HuH-7 (cell line): ENCODE data around the gene FAM221B.
A peak's percentile ranks its signal among the peaks of the same experiment; 100 is the strongest.

Experiments
- DNase-seq: peaks from one replicate; pipeline ENCODE4 v3.0.0; 2011; ENCODE audit warnings: low spot score

FAM221B gene

DNA sequence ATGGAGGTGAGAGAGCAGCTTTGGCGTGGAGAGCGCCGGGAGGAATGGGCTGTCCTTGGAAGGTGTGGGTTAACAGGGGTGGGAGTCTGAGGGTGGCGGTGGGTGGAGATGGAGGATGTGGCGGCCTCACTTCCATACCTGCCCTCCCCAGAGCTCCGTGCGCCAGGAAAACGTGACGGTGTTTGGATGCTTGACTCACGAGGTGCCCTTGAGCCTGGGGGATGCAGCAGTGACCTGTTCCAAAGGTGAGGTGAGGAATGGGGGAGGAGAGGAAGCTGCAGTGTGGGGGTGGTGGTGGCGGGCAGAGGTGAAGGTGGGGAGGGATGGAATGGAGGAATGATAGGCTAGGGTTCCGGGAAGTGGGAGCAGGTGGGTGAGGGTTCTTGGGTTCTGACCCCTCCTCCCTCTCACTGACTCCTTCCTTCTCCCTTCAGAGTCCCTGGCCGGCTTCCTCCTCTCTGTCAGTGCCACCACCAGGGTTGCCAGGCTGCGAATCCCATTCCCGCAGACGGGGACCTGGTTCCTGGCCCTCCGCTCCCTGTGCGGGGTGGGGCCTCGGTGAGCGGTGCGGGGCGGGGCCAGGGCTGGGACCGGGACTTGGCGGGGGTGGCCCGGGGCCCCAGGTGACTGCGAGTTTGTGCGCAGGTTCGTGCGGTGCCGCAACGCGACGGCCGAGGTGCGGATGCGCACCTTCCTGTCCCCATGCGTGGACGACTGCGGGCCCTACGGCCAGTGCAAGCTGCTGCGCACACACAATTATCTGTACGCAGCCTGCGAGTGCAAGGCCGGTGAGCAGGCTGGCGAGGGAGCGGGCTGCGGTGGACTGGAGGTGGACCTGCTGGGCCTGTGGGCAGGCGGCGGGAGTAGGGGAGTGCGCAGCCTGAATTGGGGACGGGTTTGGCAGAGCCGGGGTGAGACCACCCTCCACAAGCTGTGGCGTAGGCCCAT lies 17.6 kb upstream of the FAM221B start:
- no peak for DNase-seq

DNA sequence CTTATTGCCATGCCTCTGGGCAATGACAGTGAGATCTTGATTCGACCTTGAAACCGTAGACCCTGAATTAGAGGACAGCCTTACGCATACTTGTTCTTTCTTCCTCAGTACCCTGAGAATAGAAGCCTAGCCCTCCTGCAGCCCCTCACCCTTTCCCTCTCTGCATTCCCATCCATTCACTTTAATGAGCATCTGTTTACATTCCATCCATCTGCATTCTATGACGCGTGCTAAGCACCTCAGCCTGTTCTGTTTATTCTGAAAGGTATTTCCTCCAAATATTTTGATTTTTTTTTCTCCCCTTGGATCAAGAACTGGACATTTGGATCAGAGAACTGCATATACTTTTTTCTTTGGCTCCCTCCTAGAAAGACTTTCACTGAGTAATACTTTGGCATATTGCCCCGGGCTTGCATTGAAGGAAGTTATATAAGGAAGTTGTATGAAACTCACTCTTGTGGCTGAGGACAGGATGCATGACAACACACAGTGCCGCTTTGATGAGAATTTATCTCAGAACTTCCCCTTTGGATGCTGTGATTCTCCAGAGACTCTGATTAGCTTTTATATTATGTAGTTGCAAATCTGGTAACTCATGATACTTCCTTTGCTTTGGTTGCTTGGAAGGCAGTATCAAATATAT lies 16.2 kb upstream of the FAM221B start:
- DNase-seq = no peak

DNA sequence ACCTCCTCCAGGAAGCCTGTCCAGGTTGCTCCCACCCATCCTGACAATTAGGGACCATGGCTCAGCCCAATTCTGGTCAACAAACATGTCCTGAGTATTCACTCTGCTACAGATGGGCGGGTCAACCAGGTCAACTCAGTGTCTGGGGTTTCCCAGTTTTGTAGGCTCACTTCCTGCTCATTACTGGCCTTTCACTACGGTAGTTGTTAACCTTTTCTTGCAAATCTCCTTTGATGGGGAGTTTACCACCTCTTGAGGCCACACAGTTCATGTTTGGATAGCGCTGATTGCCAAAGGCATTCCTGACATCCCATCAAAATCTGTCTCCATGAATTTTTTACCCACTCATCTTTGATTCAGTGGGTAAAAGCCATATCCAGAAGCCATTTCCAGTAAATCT lies 14.3 kb upstream of the FAM221B start:
- peak; percentile 34 for DNase-seq

DNA sequence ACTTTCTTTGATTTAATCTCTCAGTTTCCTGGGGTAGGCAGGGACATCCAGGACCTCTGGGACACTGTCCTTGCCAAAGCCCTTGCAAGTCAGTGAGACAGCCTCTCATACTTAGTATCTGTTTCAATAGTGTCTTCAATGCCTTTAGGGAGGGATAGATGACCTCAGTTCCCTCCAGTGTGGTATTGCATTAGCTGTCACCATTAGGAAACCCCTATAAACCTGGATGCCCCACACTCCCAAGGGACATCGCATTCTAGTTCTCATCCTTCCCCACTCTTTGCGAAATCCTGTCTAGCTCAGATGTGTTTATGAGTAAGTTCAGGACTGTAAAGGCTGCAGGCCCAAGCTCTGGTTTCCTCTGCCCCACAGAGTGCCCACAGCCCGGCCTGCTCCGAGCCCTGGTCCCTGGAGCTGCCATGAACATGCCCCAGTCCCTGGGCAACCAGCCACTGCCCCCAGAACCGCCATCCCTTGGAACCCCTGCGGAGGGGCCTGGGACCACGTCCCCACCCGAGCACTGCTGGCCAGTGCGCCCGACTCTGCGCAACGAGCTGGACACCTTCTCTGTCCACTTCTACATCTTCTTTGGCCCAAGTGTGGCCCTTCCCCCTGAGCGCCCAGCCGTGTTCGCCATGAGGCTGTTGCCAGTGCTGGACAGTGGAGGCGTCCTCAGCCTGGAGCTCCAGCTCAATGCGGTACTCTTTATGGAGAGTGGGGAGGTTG lies 13.7 kb upstream of the FAM221B start:
- DNase-seq = no peak

DNA sequence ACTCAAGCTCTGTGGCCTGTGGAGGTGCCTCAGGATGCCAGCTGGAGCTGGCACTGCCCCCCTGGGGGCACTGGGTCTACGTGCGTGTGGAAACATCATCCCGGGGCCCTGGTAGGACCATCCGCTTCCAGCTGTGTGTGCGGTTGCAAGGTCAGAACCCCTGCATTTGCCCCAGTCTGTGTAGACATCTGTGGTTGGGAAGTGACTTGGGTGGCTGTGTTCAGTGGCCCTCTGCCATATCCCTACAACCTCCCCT lies 13.0 kb upstream of the FAM221B start:
- no peak for DNase-seq

DNA sequence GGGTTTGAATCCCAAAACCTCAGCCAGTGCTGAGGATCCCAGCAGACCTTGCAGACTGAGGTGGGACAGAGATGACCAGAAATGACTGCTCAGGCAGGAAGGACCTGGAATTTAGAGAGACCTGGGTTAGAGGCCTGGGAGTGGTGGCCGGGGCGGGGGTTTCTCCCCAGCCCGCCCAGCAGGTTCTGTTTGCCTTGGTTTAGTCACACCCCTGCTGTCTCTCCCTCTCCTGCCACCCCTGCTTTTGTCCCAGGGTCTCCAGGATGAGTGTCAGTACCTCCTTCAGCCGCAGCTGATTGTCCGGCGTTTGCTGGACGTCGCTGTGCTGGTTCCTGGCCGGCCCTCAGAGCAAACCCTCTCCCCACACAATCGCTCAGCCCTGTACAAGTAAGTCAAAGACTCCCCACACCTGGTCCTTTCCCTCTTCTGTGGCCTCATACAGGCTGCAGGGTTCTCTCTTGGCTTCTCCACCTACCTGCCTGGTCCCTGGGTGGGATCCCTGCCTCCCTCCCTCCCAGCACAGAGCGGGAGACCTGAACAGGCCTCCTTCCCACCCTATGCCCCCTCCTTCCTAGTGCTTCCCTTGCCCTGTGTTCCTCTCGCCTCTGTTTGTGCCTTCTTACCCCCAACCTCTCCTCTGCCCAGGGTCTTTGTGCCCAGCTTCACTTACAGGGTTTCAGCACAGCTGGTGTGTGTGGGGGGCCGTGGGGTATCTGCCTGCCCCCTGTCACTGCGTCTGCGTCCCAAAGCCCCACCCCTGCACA lies 12.5 kb upstream of the FAM221B start:
- no peak for DNase-seq

DNA sequence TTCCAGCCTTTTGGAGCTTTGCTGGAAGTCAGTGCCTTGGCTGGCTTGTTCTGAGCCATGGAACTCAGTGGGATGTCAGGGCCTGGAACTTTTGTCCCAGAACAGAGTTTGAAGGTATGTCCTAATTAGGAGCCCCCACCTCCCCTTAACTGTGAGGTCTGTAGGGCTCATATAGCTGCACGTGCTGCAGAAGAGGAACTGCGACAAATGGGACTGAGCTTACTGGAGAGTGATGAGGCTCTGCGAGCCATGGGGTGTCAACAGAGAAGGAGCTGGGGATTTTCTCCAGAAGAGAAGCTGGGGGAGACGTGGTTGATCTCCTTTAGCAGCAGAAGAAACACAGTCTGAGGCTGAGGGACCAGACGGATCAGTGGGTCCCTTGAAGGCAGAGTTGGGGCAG lies 11.4 kb upstream of the FAM221B start:
- DNase-seq = no peak

DNA sequence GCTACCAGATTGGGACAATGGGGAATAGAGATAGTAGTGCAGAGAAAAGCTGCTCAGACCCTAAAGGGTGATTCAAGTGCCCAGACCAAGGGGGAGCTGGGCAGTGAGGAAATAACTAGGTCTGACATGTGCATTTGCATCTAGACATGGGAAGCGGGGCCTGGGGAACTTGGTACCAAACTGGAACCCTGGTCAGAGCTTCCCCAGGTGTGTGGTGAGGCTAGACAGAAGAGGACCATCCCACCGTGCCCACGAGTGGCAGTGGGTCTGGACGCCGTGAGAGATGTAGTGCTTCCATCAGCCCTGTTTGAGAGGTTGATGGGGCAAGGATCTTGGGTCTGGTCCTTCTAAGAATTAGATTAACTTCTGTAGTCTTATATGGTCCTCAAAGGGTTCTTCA lies 8.1 kb upstream of the FAM221B start:
- DNase-seq = no peak

DNA sequence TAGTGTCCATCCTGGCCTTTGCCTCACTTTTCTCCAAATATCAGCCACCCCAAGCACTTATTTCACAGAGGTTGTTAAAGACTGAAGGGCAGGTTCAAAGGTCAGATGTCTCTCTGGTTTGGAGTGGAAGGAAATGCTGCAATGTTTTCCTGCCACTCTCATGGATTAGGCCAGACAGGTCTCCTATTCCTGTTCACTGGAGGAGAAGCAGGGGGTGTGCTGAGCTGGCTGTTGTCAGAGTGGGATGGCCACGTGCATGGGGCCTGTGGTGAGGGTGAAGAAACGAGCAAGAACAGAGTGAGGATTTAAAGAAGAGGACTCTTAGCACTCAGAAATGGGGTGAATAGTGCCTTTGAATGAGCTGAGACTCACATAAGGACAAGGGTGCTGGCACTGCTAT lies 7.2 kb upstream of the FAM221B start:
- peak; percentile 43 for DNase-seq

DNA sequence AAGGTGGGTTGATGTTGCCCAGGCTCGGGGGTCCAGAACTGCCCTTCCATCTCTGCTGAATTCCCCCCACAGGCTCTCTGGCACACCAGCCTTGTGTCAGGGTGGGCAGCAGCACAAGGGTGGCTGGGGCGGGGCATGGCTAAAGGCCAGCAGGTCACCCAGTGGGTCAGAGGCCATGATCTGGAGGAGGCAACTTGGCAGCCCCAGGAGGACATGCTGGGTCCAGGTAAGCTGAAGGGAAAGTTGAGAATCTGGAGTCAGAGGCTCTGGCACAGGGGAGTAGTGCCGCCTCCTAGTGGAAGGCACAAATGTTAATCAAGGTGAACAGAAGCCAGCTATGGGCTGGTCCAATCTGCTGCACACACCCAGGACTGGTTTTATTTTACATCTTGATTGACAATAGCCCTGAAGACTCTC lies 6.7 kb upstream of the FAM221B start:
- peak; percentile 70 for DNase-seq

DNA sequence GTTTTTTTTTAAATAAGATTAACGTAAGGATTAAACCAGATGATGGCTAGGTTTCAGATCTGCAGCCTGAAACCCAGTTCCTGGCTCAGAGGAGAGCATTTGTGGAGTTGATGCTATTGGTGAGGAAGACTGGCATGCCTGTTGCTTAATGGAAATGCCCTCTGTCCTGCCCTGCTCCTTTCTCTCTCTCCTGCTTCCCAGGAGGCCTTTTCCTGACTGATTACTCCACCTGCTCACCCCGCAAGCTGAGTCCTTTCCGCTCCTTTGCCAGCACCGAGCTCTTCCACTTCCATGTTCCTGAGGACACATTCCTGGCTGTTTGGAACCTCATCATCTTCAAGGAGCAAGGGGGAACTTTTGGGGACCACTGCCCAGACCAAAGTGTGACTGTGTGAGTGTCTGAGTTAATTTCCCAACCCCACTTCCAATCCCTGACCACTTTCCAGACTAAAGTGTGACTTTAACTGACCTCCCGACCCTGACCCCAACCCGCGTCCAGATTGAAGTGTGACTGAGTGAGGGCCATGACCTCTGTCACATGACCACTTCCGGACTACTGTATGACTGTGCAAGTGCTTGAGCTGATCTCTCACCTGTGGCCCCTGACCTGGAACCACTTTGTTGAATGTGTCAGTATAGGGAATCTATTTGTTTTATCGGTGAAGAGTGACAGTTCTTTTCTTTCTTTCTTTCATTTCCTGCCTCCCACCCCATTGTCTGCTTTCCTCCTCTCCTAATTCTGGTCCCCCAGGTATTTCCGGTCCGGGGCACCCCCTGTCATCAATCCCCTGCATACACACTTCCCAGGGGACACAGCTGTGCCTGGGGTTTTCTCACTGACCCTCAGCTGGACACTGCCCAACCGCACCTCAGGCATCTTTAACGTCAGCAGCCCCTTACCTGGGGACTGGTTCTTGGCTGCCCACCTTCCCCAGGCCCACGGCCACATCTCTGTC lies 6.0 kb upstream of the FAM221B start:
- no peak for DNase-seq

DNA sequence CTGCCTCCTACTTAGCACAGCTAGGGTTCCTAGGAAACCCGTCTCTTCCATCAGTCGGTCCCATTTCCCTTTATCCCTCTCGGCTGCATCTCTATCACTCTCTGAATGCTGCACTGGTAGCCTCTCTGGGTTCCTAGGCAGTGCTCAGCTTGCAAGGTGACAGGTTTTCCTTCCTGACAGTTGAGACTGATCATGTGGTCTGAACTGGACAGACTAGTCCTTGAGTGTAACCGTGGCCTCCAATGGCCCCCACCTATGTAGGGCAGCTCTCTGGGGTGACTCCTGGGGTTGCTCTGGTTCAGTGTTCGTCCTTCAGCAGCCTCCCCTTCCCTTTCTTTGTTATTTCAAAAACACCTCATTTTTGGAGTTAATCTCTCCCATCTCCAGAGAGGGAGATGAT lies 4.3 kb upstream of the FAM221B start:
- DNase-seq = no peak

DNA sequence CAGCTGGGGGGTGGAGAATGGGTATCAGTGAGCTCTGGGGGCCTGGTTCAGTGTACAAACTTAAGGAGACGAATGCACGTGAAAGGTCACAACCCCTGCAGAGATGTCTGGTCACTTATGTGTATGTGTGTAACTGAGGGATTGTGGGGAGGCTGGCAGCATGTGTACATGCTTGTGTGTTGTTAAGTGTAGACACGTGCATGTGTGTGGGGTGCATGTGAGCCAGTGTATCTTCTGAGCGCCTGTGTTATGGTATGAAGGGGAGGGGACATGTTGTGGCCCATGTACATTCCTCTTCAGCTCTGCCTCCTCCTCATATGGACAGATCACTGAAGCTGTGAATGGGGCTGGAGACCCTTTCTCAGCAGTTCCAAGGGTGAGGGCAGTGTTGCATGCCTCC lies 2.5 kb upstream of the FAM221B start:
- no peak for DNase-seq

DNA sequence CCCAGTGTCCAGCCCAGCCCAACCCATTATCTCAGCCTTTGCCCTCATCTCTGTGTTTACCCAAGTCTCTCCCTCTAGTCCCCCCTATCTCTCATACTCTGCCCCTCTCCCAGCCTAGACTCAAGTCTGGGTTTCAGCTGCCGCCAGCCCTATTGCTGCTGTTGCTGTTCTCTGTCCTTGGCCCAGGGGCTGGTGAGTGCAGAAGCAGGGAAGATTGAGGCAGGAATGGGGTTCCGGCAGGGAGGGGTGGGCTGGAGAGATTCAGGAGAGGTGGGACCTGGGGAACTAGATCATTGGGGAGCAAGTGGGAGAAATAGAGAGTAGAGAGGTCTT lies 1.2 kb upstream of the FAM221B start:
- no peak for DNase-seq

DNA sequence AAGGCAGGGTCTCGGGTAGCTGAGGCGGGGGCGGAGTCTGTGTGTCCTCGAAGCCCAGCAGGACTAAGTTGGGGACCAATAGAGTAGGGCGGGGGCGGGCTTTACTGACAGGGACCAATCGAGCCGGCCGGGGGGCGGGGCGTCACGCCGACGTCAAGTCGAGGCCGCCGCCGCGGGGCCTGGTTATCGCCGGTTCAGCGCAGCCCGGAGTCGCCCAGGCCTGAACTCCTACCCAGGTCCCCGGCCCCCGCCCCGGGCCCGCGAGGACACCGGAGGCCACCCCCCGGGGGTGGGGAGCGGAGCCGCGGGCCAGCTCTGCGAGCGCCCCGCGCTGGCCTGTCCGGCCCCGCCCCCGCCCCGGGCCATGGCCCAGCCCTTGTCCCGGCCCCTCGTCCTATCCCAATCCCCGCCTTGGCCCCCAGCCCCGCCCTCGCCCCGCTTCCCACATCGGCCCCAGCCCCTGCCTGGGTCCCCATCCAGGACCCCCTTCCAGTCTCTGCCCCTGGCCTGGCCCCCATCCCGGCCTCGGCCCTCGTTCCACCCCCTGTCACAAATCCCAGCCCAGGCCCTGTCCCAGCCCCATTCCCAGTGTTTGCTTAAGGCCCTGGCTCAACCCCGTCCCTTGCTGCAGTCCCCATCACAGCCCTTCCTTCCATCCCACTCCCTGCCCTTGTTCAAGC lies 692 bp upstream of the FAM221B start, which contains the start of gene TMEM8B:
Gene TMEM8B, plus strand, starts transcription at position 145 of the 680 bp plus-strand sequence. Its CDS starts 220 bp downstream, at position 365.
- peak; percentile 95 for DNase-seq

DNA sequence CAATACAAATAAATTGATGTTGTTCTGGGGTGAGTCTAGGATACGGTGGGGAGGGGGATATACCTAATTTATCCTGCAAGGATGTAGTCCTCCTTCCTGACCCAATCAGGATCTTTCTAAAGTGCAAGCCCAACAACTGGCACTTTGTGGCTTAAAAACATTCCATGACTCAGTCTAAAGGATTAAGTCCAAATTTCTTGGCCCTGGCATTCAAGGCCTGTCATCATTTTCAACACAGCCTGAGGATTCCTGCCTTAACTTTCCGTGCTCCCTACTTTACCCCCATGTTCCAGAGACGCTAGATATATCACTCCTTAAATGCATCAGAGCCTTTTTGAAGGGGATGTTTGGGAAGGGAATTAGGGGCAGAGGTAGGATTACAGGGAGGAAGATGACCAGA lies 1.0 kb downstream of the FAM221B start:
- no peak for DNase-seq

DNA sequence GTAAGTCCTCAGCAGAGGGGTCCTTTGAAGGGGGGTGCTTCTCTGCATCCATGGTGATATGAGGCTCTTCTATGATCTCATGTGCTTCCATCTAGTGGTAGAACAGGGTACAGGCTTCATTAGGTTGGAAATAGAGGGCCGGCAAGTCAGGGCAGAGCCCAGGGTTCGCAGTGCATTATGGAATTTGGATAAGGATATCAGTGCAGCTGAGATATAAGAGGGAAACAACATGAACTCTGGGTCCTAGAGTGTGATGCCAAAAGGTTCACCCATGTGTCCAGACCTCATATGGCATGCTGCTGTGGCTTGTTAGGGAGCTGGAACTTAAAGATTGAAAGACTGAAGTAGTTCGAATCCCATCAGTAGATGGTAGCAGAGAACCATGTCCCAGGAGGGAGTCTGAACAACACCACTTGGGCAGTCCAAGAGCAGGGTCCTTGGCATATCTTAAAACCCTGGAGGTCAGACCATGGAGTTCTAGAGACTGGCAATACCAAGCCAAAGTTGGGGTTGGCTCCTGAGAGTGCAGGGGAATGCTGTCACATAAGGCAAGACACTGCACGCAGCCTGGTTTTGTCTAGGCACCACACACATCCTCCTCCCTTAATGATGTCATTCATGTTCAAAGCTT lies 2.3 kb downstream of the FAM221B start:
- peak; percentile 58 for DNase-seq

DNA sequence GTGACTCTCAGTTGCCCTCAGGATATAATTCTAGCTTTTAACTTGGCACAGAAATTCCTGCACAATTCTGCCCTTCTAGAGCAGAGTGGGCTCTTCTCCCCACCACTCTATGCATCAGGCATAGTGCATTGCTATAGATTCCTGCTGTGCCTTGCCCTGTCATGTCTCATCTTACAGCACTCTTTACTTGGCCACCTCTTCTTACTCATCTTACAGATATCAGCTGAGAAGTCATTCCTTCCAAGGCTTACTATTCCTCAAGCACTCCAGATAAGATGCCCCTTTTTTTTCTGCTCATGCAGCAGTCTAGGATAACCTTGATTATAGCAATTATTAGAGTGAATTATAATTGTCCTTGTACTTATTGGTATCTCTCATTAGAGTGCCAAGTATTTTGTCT lies 5.6 kb downstream of the FAM221B start:
- DNase-seq = no peak

DNA sequence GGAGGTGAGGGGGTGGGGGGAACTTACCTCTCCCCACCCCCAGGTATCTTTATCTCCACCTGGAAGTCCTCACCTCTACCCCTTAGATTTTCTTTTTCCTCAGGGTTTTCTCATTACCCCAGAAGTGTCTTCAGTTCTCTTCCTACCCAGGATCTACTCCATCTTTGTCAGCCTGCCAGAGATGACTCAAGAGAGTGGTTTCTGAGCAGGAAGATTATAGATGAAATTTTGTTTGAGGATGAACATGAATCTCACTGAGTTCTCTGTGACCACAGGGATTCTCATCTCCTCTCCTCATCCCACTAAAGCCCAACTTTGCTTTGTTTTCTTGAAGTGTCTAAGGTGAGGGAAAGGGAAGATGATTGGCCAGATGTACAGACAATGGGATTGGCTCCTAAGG lies 8.5 kb downstream of the FAM221B start:
- DNase-seq = no peak

DNA sequence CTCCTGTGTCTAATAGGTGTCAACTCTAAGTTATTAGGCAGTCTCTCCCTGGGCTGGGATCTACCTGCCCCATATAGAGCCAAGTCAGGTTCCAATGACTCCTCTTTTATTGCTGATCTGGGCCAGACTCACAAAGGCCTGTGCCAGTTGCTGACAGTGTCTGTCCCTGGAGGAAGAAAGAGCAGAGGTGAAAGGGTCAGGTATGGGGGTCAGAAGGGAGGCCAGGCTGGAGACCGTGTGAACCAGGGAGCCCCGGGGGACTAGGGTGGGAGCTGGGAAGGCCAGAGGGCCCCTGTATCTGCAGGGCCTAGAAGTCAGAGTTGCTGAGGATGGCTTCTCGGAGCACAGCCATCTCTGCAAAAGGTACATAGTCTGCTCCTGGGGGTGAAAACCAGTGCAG lies 10.2 kb downstream of the FAM221B start:
- DNase-seq = no peak
